ENCODE results near the gene CDKN1C.

Gene CDKN1C

DNA sequence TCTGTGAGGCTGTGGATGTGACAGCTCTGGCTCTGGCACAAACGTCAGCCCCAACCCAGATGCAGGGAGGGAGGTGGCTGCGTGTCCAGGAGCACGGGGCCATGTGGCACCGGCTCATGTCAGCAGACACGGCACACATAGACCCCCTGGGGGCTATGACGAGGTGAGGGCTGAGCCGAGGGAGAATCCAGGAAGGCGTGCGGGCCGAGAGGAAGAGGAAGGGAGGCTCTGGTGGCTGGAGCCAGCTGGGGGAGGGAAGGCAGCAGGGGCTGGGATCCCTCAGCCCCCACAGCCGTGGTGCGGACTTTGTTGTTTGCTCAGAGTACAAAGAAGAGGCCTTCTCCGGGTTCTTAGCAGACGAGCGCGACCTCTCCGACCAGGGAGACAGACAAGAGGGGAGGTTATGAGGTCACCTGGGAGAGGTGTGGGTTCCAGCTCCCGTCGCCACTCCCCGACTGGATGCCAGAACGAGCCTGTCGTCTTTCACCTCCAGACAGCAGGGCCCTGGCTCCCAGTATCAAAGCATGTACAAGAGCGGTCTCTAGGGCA is 46.1 kb downstream of the CDKN1C start:
- no peaks in the 10 kb centered on the region for H3K79me2 ChIP-seq (ENCODE audit: insufficient read depth, low read length)
- H2AFZ ChIP-seq (ENCODE audit: low read depth, low read length, severe bottlenecking), result no peak overlapping the region
- no peak for TF ChIP-seq CTCF (IDR thresholded peaks at IDR 0.05; ENCODE audit: insufficient read depth, low read length, poor library complexity, severe bottlenecking)
- no peak for TF ChIP-seq EZH2phosphoT487 (conservative IDR thresholded peaks at IDR 0.05; ENCODE audit: low read length)
- H3K9me2 ChIP-seq (replicated peaks; ENCODE audit: insufficient read depth, low read length), result no peaks in the 10 kb centered on the region
- H3K27me3 ChIP-seq (ENCODE audit: low read length), result no peaks in the 10 kb centered on the region
- no peaks in the 10 kb centered on the region for H3F3A ChIP-seq (ENCODE audit: insufficient read depth)
- no peak overlapping the region for H3K4me2 ChIP-seq (ENCODE audit: low read depth, low read length, poor library complexity, severe bottlenecking)
- no peaks in the 10 kb centered on the region for H3K36me3 ChIP-seq (ENCODE audit: low read length)
- no peaks in the 10 kb centered on the region; the same call in 1 of the 2 replicates for H4K20me1 ChIP-seq (ENCODE audit: low read depth, low read length)
- H3K9me3 ChIP-seq (ENCODE audit: insufficient read depth, low read length), result no peaks in the 10 kb centered on the region
- H3K4me3 ChIP-seq (ENCODE audit: insufficient read depth, low read length, poor library complexity, severe bottlenecking), result no peak overlapping the region
- no peak overlapping the region for H3K27ac ChIP-seq (ENCODE audit: low read depth, low read length)
- no peak overlapping the region for H3K9ac ChIP-seq (ENCODE audit: low read length)

- Histone ChIP-seq H3K27ac (ENCODE audit: low read depth, low read length) (no peak overlapping the region), H3K9me3 (ENCODE audit: insufficient read depth, low read length) (no peaks in the 10 kb centered on the region), H3F3A (ENCODE audit: insufficient read depth) (no peaks in the 10 kb centered on the region), H3K79me2 (ENCODE audit: insufficient read depth, low read length) (no peaks in the 10 kb centered on the region), H3K4me3 (ENCODE audit: insufficient read depth, low read length, poor library complexity, severe bottlenecking) (no peak overlapping the region), H3K27me3 (ENCODE audit: low read length) (no peaks in the 10 kb centered on the region), H3K9ac (ENCODE audit: low read length) (no peak overlapping the region), H3K9me2 (replicated peaks; ENCODE audit: insufficient read depth, low read length) (no peaks in the 10 kb centered on the region), H2AFZ (ENCODE audit: low read depth, low read length, severe bottlenecking) (no peak overlapping the region), H4K20me1 (ENCODE audit: low read depth, low read length) (no peaks in the 10 kb centered on the region; the same call in 1 of the 2 replicates), H3K4me2 (ENCODE audit: low read depth, low read length, poor library complexity, severe bottlenecking) (no peak overlapping the region), H3K36me3 (ENCODE audit: low read length) (no peaks in the 10 kb centered on the region)
- TF ChIP-seq EZH2phosphoT487 (conservative IDR thresholded peaks at IDR 0.05; ENCODE audit: low read length) (no peak), CTCF (IDR thresholded peaks at IDR 0.05; ENCODE audit: insufficient read depth, low read length, poor library complexity, severe bottlenecking) (no peak)
These were observed 46.8 kb downstream of the CDKN1C start for GRCh38 chr11:2838676-2839294.

GRCh38 chr11:2838091-2838490 is 47.5 kb downstream of the CDKN1C start:
- Histone ChIP-seq H3K79me2 (ENCODE audit: insufficient read depth, low read length) (no peaks in the 10 kb centered on the region), H3K9me2 (replicated peaks; ENCODE audit: insufficient read depth, low read length) (no peaks in the 10 kb centered on the region), H3F3A (ENCODE audit: insufficient read depth) (no peaks in the 10 kb centered on the region), H3K36me3 (ENCODE audit: low read length) (no peaks in the 10 kb centered on the region), H3K27me3 (ENCODE audit: low read length) (no peaks in the 10 kb centered on the region), H4K20me1 (ENCODE audit: low read depth, low read length) (no peaks in the 10 kb centered on the region; the same call in 1 of the 2 replicates), H3K4me3 (ENCODE audit: insufficient read depth, low read length, poor library complexity, severe bottlenecking) (no peak overlapping the region), H2AFZ (ENCODE audit: low read depth, low read length, severe bottlenecking) (no peak overlapping the region), H3K9me3 (ENCODE audit: insufficient read depth, low read length) (no peaks in the 10 kb centered on the region), H3K9ac (ENCODE audit: low read length) (no peak overlapping the region), H3K4me2 (ENCODE audit: low read depth, low read length, poor library complexity, severe bottlenecking) (no peak overlapping the region), H3K27ac (ENCODE audit: low read depth, low read length) (no peak overlapping the region)
- TF ChIP-seq EZH2phosphoT487 (conservative IDR thresholded peaks at IDR 0.05; ENCODE audit: low read length) (no peak), CTCF (IDR thresholded peaks at IDR 0.05; ENCODE audit: insufficient read depth, low read length, poor library complexity, severe bottlenecking) (no peak)
